Cortex of kidney (tissue), 1 donor: Measurements from ENCODE around the gene FOSL2.

Experiments used
- DNase-seq: peaks from one replicate; lab custom pipeline; 2025; lab: John Stamatoyannopoulos, UW

FOSL2 gene

DNA sequence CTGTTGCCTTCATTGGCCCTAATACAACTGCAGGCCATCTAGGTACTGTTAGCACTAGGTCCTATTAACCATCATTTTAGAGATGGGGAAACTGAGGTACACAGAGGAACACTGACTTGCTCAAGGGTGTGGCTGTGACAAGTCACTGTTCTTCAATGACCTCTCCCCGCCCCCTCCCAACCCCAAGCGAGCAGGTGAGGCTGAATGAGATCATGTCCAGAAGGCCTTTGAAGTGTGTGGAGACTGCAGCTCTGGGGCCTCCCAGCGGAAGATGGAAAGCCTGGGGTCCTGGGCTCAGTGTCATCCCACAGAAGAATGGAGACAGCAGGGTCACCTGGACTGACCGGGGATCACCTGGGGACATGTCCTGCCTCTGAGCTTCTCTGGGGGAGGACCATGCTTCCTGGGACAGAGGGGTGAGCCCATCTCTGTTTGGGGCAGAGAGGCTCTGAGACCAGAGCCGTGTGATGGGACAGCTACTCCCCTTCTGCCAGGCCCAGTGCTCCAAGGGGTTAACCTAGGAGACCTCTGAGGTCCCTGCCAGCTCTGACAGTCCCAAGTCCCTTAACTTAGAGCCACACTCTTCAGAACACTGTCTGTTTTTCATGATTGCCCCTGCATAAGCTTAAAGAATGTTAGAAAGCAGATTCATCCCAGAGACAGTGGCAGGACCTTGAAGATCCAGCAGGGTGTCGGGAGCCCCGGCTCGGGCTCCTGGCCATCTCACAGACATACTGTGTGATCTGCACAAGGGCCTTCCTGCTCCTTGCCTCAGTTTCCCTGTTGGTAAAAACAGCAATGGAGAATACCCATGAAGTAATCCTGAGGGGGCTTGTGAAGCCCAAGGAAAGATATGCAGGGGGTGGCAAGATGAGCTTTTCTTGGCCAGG, 16.7 kb upstream of the FOSL2 start:
- DNase-seq, result no peak

DNA sequence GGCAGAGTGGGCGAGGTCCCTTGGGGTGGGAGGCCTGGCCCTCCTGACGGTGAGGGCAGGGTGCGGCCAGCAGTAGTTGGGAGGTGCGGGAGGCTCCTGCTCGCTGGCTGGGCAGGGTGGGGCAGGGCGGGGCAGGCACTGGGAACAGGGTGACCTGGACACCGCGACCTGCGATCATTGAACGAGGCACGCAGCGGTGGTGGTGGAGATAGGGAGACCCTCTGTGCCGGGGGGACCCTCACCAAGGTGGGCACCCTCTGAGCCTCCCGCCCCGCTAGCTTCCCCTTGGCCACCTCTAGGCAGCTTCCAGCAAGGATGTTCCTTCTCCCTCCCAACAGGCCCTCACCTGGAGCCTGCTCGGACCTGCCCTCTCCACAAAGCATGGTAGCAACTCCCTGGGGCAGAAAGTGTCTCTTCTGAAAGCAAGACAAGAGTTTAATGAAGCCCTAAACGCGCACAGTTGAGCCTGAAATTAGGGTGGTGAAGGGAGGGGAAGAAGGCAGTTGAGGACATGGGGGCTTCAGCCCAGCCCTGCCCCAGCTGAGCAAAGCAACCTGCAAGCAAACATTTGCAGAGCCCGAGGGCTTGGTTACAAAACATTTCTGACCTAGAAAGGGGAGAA, 15.4 kb upstream of the FOSL2 start:
- DNase-seq, result no peak

DNA sequence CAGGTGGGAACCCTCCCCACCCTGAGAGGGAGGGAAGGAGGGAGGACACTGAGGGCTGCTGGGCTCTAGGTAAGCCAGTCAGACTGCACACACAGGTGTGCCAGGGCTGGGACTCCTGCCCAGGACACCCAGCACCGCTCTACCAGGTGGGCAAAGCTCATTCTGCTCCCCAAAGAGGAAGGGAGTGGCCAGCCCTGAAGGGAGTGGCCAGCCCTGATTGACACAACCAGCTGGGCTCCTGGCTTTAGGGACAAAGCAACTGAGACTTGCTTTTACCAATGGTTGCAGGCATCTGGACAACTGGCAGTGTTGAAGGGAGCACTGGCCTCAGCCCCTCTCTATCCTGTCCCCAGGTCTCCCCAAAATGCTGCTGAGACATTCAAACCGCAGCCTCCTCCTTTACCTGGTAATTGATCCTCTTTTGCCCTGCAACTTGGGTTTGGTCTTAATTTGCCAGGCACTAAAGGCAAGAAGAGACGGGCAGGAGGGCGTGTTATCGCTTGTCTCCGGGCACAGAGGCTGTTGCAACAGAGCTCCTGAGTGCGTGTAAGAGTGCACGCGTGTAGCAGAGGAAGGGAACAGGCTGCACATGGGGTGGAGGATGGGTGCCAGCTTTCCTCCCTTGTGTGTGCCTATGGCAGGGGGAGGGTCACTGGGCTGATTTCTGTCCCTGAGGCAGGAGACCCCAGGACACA, 14.5 kb upstream of the FOSL2 start:
- no peak for DNase-seq

DNA sequence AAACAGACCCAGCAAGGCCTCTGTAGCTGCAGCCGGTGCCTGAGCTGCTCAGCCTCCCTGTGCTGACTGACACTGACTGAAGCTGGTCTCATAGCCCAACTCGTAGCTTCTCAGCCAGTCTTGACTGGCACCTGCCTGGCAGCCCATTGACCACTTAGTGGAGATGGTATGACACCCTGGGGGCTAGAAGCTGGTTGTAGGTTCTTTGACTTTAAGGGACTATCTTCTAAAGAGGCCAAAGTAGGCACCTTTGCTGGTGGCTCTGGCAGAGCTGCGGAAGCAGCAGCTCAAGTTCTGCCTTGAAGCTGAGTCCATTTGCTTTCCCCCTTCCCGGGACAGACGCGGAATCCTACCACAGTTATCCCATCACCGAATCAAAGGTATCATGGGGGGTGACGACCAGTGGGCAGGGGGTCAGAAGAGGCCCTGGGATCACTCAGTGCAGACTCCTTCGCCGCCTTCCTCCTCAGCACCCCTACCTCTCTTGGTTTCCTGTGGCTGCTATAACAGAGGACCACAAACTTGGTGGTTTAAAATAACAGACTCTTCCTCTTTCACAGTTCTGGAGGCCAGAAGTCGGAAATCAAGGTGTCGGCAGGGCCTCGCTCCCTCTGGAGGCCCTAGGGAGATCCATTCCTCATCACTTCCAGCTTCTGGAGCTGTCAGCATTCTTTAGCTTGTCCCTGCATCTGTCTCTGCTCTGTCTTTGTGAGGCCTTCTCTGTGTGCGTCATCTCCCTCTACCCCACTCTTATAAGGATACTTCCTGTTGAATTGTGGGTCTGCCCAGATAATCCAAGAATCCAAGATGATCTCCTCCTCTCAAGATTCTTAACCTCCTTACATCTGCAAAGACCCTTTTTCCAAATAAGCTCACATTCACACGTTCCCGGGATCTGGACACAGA, 13.7 kb upstream of the FOSL2 start:
- no peak for DNase-seq

DNA sequence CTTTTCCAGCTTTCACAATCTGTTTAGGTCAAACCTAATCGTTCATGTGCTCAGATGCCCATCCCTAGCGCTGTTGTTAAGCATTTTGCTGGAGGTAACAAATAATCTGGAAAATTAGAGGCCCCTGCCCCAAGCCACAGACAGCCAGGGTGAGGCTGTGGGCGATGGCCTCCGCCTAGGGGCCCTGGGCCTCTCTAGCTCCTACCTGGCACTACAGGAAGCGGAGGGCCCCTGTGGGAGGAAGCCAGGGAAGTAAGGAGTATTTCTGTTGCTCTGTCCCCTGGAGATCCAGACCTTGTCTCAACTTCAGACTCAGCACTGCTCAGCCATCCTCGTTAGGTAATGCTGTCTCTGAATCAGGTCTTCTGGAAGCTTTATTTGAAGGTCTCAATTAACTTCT, 12.4 kb upstream of the FOSL2 start:
- DNase-seq, result no peak

DNA sequence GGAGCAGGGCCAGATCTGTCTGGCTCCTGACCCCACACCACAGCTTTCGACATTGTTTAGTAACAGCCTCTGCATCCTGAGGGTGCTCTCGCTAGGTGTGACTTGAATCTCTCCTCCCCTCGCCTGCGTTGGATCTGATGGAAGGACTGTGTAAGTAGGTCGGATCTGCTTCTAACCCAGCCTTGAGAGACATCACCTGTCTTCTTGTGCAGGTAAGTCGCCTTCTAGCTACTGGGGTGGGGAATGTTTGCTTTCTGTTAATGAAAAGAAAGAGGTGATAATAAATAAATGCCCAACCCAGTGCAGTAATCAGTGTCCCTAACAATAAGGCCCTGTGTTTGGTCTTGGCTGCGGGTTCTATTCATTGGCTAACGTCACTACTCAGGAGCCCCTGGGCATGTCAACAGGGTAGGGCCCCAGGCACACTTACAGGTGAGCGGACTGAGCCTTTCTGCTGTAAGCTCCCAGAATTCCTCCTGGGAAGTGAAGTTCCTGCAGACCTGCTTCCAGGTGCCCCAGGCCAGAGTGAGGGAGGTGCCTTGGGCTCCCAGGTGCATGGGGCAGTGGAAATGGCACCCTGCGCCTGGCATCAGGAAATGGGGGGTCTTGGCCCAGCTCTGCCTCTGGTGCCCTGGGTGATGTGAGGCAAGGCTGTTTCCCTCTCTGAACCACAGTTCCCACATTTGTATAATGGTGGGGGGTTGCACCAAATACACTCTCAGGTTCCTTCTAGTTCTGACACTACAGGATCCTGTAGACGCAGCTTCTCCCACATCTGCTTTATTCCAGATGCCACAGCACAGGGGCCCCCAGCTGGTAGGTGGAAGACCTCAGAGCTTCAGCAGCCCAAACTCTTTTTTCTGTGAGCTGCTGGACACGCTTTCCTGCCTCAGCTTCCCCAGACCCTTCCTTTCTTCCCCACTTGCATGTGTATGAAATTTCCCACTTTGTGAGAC, 11.2 kb upstream of the FOSL2 start:
- DNase-seq, result no peak

DNA sequence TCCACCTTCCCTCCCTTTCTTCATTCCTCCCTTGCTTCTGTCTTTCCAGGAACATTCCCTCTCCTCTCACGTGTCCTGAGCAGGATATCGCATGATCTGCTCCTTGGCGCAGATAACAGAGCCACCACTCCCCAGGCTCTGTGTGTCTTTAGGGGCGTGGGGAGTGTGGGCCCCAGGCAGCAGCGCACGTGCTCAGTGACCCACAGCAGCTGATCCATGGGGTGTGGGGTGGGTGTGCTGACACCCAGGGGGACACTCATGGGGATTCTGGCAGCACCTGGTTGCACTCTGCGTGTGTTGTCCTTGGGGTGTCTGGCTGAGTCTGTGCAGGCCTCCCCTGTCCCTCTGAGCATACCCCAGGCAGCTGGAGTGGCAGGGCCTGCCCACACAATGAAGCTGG, 9.9 kb upstream of the FOSL2 start:
- no peak for DNase-seq

DNA sequence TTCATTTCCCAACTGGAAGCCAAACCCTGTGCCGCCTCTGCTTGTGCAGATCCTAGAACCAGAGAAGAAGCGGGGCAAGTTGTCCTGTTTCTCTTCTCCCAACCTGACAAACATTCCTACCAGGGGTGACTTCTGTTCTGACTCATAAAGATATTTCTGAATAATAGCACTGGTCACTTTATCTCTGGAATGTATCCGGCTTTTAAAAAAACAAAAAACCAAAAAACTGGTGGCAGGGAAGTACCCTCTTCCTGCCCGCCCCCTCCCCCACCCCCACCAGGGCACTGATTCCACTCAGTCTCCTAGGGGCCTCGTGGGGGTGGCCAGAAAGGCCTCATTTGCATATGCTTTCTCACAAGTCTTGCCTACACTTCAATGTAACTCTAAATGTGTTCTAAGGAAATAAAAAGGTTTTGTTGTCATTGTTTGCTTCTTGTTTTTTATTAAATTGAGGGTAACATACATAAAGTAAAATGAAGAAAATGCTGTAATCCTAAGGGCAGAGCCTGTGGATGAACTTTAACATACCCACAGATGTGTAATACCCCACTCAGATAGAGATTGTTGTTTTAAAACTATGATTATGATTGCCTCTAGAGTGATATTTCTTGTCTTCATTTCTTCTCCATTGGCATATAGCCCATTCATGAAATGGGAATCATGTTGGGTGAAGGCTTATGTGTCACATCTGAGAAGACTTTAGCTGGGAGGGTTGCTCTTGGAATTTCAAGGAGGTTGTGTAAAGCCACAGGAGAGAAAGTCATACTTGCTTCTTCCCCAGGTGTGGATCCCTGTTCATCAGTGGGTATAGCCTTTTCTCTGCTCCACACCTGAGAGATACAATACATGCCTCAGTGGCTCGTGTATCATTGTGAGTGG, 5.3 kb upstream of the FOSL2 start:
- DNase-seq, result no peak

DNA sequence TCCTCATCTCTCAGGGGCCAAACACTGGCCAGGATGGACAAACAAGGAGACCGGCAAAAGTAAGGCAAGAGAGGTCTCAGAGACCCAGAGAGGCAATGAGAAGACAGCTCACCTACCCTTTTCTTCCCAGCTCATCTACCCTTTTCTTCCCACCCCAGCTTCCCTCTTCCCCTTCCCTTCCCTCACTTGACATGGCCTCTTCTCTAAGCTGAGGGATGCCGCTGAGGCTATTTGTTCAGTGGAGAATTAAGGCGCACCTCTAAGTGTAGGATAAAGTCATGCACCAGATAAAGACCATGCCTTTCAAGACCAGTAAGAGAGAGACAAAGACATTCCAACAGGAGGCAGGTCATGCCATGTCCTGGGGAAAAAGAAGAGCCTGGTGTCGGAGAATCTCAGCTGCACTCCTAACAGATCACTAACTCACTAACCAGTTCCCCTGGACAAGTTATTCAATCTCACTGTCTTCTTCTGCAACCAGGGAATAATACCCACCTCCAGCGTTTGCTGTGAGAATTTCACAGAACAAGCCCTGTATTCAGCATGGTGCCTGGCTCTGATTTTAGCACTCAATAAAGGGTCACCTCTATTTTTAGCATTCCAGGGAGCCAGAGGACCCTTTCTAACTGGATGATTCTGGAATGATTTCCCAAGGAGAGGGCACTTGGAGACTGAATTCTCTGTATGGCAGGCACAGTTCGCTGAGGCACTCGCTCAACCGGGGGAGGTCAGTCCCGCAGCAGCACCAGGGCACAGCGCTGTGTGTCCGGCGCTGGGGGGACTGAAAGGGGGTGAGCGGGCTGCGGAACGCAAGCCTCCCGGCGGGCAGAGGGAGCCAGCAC, 3.0 kb upstream of the FOSL2 start:
- DNase-seq, result no peak

DNA sequence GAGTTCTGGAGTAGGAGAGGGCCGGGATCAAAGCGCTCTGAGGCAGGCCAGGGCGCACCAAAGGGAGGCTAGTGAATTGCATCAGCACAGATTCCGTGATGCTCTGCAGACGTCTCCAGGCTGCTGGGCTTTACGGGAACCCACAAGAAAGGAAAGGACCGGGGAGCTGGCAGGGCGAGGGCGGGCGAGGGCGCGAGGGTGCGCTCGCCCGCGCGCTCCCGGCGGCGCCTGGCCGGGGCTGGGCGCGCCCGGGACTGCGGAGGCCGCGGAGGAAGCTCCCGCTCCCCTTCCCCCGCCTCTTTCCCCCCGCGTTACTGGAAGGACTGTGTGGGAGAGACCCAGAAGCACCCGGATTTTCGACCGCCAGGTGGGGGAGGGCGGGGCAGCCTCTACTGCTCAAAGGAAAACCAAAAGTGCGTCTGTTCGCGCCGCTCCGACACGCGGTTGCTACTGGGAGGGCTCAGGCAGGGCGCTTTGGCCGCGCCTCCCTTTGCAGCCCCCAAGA, 2.4 kb upstream of the FOSL2 start:
- no peak for DNase-seq

DNA sequence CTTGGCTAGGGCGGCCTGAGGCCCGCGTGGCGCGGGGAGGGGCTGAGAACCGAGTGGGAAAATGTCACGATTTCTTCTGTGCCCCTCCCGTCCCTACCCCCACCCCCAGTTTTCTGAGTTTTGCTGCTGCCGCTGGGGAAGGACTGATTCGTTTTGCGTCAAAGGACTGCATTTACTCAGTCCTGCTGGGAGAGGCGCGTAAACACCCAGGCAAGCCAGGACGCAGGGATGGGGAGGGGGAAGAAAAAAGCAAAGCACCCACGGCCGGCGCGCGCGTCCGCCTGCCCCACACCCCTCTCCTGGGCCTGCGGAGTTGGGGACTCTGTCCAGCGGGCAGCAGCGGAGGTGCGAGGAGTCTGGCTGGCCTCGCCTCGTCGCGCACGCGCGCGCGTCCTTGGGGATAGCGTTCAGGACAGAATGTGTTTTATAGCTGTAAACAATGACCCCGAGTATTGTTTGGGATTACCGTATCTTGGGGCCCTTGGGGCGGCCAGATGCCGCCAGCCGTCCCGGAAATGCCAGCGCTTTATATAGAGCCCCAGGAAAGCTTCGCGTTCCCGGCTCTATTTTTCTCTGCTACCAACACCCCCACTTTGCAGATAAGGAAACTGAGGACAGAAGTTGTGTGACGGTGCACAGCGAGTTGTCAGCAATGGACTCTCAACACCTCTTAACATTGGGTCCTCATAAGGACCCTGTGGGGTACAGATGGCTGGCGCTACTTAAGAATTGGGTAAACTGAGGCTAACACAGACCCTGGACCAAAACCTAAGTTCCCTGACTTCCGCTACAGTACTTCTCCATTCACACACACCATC, 1.7 kb upstream of the FOSL2 start:
- no peak for DNase-seq

DNA sequence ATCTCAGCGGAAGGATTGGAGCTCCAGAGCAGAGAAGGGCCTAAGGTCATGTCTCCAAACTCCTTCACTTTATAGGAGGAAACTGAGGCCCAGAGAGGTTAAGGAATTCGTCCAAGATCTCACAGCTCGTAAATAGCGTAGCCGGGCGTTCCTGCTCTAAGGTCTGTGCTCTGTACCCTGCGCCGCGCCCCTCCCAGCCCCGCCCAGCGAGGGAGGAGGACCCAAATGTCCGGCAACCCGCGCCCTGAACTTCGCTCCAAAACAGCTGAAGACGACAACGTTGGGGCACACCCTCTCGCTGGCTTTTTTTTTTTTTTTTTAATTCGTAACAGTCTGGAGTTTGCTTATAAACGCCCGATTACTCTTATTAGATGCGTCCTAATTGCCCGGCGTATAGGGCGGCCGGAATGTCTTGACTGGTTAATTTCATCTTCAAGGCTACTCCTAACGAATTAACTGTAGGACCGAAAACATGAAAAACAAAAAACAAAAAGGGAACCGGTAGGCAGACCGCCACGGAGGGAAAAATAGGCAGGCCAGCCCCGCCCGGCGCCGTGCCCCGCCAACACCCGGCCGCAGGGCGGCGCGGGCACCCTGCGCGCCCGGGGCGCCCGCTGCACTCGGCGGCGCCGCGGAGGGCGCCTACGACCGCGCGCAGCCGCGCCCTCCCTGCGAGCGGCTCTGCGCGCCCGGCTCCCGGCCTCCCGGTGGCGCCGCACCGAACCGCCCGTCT, 928 bp upstream of the FOSL2 start:
- DNase-seq, result no peak

DNA sequence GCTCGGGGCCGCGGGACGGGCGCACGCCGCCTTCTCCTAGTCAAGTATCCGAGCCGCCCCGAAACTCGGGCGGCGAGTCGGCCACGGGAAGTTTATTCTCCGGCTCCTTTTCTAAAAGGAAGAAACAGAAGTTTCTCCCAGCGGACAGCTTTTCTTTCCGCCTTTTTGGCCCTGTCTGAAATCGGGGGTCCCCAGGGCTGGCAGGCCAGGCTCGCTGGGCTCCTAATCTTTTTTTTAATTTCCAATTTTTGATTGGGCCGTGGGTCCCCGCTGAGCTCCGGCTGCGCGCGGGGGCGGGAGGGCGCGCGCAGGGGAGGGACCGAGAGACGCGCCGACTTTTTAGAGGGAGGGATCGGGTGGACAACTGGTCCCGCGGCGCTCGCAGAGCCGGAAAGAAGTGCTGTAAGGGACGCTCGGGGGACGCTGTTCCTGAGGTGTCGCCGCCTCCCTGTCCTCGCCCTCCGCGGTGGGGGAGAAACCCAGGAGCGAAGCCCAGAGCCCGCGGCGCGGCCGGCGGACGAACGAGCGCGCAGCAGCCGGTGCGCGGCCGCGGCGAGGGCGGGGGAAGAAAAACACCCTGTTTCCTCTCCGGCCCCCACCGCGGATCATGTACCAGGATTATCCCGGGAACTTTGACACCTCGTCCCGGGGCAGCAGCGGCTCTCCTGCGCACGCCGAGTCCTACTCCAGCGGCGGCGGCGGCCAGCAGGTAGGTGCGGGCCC, 617 bp downstream of the FOSL2 start:
- no peak for DNase-seq

DNA sequence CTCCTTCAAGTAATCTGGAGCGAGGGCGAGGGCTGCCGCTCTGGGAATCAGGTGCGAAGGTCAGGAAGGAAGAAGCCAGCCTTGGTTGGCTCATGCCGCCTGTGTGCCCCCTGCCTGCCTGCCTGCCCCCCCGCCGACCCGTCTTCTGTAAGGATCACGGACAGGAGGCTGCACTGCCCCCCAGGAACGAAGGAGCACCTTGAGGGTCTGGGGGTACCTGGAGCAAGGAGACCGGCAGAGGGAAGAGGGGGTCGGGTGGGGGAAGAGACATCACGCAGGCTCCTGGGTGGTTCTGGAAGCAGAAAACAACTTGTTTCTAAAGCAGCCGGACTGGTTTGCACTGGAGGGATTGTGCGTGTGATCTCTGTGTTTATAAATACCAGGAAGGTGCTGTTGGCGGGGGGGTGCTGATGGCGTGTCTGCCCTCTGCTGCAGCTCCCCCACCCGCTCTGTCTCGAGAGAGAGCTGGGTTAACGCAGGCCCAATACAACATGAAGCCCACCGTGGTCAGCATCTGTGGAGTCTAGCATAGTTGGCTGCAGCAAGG, 1.7 kb downstream of the FOSL2 start:
- DNase-seq, result no peak

DNA sequence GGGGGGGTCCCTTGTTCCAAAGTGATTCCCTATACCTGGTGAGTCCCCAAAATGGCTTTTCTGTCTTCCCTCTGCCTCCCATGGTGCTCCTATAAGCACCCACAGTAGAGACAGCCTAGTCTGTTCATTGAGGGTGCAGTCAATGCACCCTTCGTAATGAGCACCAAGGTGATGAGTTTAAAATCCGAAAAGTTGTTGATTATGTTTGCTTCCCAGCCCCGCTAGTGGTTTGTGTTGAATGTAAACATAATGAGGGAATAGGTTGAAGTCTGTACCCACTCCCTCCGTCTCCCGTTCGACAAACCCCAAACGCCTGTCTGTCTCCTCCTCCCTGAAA, 2.3 kb downstream of the FOSL2 start:
- no peak for DNase-seq

DNA sequence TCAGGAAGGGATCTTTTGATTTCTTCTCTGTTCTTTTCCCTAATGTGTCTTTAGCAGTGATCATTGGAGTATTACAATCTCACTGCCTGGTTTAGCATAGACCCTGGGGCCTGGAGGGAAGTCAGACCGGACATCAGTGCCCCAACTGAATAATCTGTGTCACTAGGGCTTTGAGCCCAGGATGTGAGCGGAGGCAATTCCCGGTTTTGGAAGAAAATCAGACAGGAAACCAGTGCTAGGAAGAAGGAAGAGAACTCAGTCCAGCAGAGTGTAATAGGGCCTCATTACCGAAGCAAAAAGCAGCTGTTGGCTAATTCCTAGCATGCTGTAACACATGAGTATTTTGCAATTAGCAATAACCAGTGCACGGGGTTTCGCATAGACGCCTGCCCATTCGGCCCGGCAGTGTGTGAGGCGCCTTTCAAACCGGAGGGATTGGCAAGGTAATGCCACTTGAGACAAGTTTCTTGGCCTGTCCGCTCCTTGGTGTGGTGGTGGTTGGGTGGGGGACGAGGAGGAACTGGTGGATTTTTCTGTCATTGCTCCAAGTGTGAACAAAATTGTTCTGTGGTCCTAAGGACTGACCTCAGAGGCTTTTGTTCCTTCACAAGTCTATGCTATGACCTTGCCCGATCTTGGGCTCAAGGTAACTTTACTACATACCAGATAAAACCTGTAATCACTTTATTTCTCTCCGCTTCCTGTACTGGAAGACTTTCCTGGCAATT, 2.8 kb downstream of the FOSL2 start:
- no peak for DNase-seq
